Stimulated activated naive CD8-positive, alpha-beta T cell treated with anti-CD3 and anti-CD28 coated beads, Interleukin-15, Interleukin-2, amounts not matched to agents 100 U/mL and 50 U/mL, for 24 hours (primary cell): Measurements from ENCODE around the gene GGT5.
"Not testable (repeated sequence)": the region's sequence is repeated elsewhere in the genome, so short reads cannot be mapped to it uniquely, and the experiment has no call there.

ENCODE experiments used
- ATAC-seq: fragments of 150-1000 bp; cut with Tn5 transposase; one replicate; pipeline ENCODE4 v1.10.0; 2021
- DNase-seq: peaks from one replicate; pipeline ENCODE4 v3.0.0; 2021

Gene GGT5

GRCh38 chr22:24245030-24245431 is at the start of gene GGT5:
Gene GGT5, minus strand, starts transcription at chr22:24245082. Its CDS starts 357 bp downstream, at chr22:24244725.
- DNase-seq, ATAC-seq: not testable (repeated sequence)

GRCh38 chr22:24292202-24292830 is 47.4 kb upstream of the GGT5 start:
- ATAC-seq, DNase-seq: not testable (repeated sequence)

GRCh38 chr22:24291515-24292201 is 46.8 kb upstream of the GGT5 start:
- DNase-seq (no peak), ATAC-seq (no peak)

- DNase-seq = no peak
- no peak for ATAC-seq
These were observed 45.6 kb upstream of the GGT5 start for GRCh38 chr22:24290459-24290858.

GRCh38 chr22:24289741-24290163 is 44.9 kb upstream of the GGT5 start:
- DNase-seq (no peak), ATAC-seq (no peak)

- ATAC-seq = no peak
- no peak for DNase-seq
These were observed 44.2 kb upstream of the GGT5 start for GRCh38 chr22:24289114-24289513.

- not testable (repeated sequence) for DNase-seq, ATAC-seq
These were observed 42.9 kb upstream of the GGT5 start for GRCh38 chr22:24287801-24288200.

- DNase-seq, ATAC-seq: not testable (repeated sequence)
These were observed 42.3 kb upstream of the GGT5 start for GRCh38 chr22:24287212-24287611.

- ATAC-seq (peak; percentile 88), DNase-seq (no peak)
These were observed 40.4 kb upstream of the GGT5 start for GRCh38 chr22:24285245-24285644.

GRCh38 chr22:24284747-24285203 is 39.9 kb upstream of the GGT5 start:
- ATAC-seq = peak; percentile 87
- no peak for DNase-seq

- ATAC-seq (no peak), DNase-seq (no peak)
These were observed 37.5 kb upstream of the GGT5 start for GRCh38 chr22:24282401-24282800.

GRCh38 chr22:24280363-24280762 is 35.5 kb upstream of the GGT5 start:
- not testable (repeated sequence) for ATAC-seq, DNase-seq

- not testable (repeated sequence) for ATAC-seq
These were observed 30.0 kb upstream of the GGT5 start for GRCh38 chr22:24274696-24275405.

GRCh38 chr22:24273906-24274305 is 29.0 kb upstream of the GGT5 start:
- DNase-seq, ATAC-seq: not testable (repeated sequence)

More at GRCh38 chr22:24274696-24275405, 30.0 kb upstream of the GGT5 start:
- DNase-seq = not testable (repeated sequence)

GRCh38 chr22:24273031-24273430 is 28.1 kb upstream of the GGT5 start:
- peak; percentile 53 for ATAC-seq
- not testable (repeated sequence) for DNase-seq

- DNase-seq (no peak), ATAC-seq (no peak)
These were observed 26.5 kb upstream of the GGT5 start for GRCh38 chr22:24271386-24271854.

- ATAC-seq (peak; percentile 90), DNase-seq (peak; percentile 96)
These were observed 25.9 kb upstream of the GGT5 start, which contains the start of gene SPECC1L for GRCh38 chr22:24270556-24271385. Gene SPECC1L, plus strand, starts transcription at chr22:24270831. Its CDS starts 31,401 bp downstream, at chr22:24302232.

GRCh38 chr22:24266495-24266894 is 21.6 kb upstream of the GGT5 start:
- DNase-seq, ATAC-seq: not testable (repeated sequence)

GRCh38 chr22:24265734-24266133 is 20.9 kb upstream of the GGT5 start:
- ATAC-seq (no peak), DNase-seq (no peak)

- not testable (repeated sequence) for DNase-seq, ATAC-seq
These were observed 19.5 kb upstream of the GGT5 start for GRCh38 chr22:24264329-24264896.

- DNase-seq, ATAC-seq: not testable (repeated sequence)
These were observed 18.6 kb upstream of the GGT5 start for GRCh38 chr22:24263479-24263878.
